C4-2B (cell line): ENCODE measurements around the gene RAB11FIP2.

Source experiments
- ZFX ChIP-seq: fragments of 450-650 bp; IDR thresholded peaks from 2 replicates; pipeline ENCODE4 v1.6.1; 2017
- TF ChIP-seq, protein P1 (sequence below): fragments of 450-650 bp; conservative IDR thresholded peaks from 2 replicates; pipeline ENCODE4 v1.5.1; 2017; ENCODE audit warnings: mild to moderate bottlenecking

DNA sequence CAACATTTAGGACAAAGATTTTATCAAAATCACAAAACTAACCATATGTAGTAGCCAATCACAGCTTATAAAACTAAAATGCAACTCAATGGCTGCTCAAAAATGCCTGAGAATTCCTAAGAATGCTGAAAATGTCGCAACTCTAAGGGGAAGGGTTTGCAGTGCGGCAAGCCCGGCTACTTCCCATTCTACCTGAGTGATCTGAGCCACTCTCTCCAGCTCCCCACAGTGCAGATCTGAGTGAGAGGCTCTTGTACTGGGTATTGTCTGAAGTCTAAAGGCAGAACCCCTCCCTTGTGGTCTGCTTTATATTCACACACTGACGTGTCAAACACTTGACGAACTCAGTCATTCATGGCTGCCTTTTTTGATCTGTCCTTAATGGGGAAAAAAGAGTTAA lies 28.9 kb downstream of the RAB11FIP2 start:
- TF ChIP-seq, protein P1, sequence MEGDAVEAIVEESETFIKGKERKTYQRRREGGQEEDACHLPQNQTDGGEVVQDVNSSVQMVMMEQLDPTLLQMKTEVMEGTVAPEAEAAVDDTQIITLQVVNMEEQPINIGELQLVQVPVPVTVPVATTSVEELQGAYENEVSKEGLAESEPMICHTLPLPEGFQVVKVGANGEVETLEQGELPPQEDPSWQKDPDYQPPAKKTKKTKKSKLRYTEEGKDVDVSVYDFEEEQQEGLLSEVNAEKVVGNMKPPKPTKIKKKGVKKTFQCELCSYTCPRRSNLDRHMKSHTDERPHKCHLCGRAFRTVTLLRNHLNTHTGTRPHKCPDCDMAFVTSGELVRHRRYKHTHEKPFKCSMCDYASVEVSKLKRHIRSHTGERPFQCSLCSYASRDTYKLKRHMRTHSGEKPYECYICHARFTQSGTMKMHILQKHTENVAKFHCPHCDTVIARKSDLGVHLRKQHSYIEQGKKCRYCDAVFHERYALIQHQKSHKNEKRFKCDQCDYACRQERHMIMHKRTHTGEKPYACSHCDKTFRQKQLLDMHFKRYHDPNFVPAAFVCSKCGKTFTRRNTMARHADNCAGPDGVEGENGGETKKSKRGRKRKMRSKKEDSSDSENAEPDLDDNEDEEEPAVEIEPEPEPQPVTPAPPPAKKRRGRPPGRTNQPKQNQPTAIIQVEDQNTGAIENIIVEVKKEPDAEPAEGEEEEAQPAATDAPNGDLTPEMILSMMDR: no peak
- no peak for TF ChIP-seq ZFX
